IPS DF 19.7 (cell line): Measurements from ENCODE around the gene TLR8.
"Not testable (repeated sequence)": the region's sequence is repeated elsewhere in the genome, so short reads cannot be mapped to it uniquely, and the experiment has no call there.

Source experiments
- DNase-seq: peaks from one replicate; pipeline ENCODE4 v3.0.0-alpha.2; 2013; ENCODE audit warnings: low read depth, low spot score

Gene TLR8

DNA sequence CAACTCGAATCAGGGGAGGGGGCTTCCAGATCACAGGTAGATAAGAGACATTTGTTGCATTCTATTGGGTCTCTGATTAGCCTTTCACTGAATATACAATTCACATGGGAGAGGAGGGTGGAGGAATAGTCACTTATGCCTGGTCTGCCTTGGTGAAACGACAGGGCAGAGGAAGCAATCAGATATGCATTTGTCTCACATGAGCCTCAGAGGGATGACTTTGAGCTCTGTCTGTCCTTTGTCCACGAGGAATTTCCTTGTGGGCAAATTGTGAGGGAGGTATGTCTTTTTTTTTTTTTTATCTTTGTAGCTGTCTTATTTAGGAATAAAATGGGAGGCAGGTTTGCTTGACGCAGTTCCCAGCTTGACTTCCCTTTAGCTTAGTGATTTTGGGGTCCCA is 40.0 kb downstream of the TLR8 start:
- DNase-seq = no peak

DNA sequence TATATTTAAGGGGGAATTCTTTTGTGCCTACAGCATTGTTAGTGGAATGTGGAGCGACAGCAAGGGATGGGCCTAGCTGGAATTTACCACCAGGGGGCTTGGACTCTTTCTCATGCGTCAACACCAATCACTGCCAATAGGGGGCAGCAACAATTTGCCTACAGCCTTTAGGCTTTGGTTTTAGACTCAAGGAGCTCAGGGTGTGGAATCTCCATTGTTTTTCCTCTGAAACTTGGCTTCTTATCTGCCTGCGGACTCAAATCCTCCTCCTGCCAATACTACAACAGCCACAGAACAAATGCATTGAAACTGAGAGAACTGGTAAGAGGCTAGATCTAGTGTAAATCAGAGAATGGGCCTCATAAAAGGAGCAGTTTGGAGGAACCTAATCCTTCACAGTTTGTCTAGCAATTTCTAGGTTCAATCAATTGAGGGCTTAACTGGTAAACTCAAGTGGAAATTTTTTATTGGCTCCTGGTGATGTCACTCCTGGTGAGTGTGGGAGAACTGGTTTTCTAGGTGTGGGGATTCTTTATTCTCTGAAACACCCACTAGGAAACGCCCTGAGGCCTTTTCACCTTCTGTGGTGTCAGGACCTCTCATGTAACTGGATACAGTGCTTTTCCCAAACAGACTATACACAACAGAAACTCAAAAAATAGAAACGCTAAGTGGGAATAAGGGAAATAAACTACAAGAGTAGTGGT is 40.6 kb downstream of the TLR8 start:
- DNase-seq = peak; percentile 54

DNA sequence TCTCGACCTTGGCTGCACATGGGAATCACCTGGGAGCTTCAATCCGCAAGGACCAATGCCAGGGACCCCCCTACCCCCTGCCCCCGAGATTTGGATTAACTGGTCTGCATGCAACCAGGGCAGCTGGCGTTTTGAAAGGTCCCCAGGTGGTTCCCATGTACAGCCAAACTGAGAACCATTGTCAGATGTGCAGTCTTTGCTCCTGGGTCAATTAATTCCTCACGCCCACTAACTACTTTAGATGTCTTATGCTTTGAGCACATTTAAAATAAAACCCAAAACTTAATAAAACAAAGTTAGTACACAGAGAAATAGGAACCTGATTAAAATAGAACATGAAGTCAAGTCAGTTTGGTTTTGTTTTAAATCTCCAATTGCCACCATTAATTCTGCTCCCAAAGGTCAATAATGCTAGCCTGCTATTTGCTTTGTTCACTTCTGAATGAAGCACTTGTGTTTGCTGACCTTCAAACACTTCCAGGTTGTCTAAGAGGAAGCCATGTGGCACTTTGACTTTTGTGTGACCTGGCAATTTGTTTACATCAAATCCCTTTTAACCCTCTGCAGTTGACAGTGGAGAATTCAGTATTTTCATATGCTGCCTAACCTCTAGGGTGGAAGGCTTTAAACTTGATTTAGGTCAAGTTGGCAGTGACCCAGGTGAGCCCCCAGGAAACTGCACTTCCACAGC is 41.3 kb downstream of the TLR8 start:
- DNase-seq = no peak

DNA sequence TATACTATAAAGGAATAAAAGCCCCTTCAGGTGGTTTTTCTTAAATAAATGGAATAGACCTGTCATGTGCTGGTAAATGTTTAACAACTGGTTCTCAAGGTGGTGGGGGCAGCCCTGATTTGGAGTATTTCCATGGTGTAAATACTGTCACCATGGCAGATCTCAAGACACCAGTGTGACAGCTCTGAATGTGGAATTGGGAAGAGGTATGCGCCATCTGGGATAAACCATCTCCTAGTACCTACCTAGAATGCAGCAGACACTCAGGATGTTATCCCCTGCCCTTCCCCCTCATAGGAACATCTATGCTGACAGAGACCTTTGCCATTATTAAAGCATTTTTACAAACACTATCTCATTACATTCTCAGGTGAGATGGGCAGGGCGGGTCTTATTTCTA is 42.1 kb downstream of the TLR8 start:
- DNase-seq = no peak

DNA sequence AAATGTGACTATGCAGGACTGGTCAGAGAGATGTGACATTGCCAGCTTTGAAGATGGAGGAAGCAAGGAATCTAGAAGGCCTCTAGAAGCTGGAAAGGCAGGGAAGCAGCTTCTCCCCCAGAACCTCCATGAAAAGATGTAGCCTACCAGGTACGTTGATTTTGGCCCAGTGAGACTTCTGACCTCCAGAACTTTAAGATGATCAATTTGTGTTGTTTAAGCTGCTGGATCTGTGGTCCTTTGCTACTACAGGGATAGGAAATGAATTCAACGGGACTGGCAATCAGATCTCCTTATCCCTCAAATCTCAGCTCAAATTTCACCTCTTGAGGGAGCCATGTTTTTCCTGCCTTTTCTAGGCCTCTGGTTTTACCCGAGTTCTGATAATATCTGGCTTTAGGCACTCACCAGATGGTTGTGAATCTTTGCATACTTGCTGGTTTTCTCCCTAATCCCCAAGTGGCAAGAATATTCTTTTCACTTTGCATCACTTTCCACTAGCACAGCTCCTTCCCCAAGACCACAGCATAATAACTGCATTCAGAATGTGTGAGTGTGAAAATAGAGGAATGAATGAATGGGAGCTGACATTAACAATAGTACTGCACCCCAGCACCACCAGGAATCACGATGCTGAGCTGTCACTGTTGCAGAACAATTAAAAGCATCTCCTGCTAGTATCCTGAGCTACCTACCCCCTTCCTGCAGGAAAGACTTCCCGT is 42.9 kb downstream of the TLR8 start:
- no peak for DNase-seq

DNA sequence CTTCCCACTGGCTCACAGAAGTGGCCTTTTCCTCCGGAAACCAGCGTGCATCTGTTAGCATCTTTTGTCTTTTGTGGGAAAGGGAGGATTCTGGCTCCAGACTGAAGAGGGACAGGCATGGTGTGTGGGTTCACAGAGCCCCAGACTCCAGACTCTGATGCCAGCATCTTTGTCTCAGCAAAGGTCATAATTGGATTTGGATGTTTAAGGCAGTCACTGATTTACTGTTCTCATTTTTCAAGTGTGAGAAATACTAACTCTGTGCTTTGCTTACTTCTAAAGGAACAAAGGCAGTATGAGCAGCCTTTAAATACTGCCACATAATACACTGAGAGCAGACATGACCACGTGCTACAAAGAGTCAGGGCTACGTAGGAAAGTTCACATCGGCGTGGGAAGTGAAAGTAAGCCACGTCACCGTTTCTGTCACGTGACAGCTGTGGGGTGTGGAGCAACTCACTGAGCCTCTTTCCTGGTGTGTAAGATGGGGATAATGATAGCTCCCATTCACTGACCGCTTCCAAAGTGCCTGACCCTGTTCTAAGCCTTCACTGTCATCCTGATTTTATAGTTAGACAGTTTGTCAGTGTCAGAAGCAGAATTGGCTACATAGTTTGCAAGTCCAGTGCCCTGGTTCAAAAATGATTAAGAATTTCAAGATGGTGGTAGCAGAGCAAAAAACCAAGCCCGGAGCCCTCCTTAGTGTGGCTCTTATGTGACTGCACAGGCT is 43.7 kb downstream of the TLR8 start:
- no peak for DNase-seq

DNA sequence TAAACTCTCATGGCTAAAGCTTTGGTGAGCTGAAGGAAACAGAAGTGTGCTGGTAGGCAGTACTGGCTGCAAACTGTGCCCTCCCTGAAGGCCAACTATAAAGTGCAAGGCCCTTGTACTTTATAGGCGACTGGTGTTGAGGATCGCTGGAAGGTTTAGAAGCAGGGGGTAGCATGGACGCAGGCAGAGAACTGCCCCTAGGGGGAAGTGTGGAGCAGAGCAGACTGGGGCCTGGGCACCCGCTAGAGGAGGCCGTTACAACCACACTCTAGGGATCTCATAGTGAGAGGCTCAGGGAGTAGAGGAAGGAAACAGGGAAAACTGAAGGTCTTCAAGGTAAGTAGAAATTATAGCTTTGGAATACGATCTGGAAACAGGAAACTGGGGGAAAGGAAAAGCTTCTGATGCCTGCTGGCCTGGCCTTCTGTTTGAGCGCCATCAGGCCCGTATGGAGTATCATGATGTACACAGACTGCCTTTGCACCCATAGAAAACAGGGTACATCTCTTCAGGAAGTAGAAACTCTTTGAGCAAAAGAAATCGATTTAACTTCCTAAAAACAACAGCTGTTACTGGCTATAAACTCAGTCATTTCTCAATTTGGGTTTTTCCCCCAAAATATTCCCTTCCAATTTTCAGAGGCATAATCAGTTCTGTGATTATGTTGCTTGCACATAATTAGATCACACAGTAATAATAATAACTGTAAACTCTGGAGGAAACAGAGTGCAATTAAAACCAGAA is 44.6 kb downstream of the TLR8 start:
- DNase-seq = no peak

- DNase-seq = no peak
Measured at GRCh38 chrX:12951595-12951975, 45.2 kb downstream of the TLR8 start.

GRCh38 chrX:12953420-12953819 is 47.0 kb downstream of the TLR8 start:
- DNase-seq = no peak

GRCh38 chrX:12954376-12954775 is 48.0 kb downstream of the TLR8 start:
- no peak for DNase-seq

- no peak for DNase-seq
Measured at GRCh38 chrX:12954981-12955380, 48.6 kb downstream of the TLR8 start.

DNA sequence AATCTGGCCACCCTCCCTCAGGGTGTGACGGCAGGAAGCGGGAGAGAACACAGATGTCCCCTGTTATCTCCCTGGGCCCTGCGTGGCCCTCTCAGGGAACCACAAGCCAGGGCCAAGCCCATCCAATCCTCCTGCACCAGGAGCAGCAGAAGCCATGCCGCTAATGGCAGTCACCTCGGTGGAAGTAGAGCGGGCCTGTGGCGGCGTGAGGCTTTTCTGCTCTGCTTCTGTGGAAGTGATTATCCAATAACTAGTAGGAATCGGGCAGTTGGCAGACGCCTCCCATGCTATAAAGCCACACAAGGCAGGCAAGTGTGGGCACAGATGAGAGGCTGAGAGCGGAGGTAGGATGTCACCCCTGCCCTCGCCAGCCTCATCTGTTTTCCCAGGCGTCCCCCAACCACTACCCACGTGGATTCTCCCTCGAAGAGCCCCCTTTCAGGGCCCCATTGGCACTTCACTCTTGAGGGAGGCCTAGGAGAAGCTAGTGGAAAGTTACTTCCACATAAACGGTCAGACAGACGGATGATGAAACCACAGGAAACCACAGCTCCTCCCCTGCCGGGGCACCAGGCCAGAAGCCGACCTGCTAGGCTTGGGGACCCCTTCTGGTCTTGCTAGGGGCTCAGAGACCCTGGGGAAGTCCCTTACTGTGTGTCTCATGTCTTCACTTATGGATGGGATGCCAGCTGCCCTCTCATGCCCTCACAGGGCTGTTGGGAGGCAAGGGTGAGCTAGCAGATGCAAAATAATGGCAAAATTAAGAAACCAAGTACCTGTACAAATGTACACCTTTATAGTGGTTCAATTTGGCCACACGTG is 49.7 kb downstream of the TLR8 start:
- no peak for DNase-seq

DNA sequence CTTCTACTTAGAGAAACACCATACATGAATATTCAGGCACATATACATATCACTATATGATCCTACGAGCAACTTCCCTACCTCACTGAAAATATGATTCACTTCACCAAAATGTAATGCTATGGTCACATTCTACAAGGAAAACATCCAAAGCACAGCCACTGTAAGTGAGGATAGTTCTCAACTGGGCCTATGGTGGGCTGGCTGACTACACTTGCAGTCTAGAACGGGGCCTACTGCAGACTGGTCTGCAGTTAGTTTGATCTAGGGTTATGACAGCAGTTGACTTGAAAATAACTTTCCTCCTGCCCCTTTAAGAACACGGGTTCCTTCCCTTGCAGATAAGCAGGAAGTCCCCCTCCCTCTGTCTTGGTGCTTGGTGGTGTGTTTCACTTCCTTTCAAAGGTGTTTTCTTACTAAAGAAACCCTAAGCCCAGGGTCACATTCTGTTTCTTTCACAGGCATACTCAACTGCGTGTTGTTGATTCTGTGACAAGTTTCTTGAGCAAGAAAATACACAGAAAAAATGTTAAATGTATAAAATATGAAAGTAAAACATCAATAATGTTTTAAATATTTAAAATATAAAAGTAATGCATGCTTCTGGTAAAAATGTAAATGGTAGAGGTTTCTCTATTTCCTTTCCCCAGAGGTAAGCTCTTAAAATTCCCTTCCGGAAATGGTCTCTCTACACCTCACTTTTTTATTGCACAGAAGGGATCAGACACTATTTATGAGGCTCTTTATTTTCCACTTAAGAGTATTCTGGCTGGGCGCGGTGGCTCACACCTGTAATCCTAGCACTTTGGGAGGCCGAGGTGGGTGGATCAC is 50.5 kb downstream of the TLR8 start:
- DNase-seq = no peak

GRCh38 chrX:12958059-12958458 is 51.6 kb downstream of the TLR8 start:
- DNase-seq = no peak

- no peak for DNase-seq
Measured at GRCh38 chrX:12958461-12958860, 52.0 kb downstream of the TLR8 start.

DNA sequence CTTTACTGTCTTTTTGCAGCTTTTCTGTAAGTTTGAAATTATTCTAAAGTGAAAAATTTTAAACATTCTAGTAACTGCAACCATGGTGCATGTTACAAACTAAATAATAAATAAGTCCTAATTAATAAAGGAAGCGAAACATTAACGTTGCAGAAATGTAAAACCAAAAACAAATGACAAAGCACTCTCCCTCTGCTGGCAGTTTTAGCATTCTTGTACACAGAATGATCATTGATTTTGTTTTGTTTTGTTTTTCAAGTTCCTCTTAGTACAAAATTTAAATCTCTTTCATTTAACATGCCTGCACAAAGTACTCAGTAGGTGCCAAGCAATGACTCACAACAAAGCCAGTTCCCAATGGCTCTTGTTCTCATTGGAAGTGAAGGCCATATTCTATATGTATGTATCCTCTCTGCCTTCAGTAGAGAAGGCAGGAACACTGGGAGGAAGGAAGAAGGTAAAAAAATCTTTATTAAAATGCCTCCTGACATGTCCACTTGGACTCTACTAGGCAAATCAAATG is 54.8 kb downstream of the TLR8 start:
- DNase-seq = no peak

DNA sequence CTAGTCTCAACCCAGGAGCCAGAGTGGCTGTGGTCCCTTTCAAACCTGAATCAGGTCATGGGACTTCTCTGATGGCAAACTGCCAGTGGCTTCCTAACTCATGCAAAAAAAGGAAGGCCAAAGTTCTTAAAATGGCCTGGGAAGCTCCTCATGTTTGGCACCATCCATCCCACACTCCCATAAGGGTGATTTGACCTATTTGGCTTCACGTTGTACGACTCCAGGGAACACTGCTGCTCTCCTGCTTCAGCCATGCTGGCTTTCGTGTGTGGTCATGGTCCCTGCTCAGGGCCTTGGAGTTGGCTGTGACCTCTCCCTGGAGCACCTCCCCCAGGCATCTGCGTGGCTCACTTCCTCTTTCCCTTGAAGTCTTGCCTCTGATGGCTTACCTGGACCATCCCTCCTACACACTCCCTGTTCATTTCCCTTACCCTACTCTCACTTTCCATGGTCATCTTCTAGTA is 55.7 kb downstream of the TLR8 start:
- no peak for DNase-seq

DNA sequence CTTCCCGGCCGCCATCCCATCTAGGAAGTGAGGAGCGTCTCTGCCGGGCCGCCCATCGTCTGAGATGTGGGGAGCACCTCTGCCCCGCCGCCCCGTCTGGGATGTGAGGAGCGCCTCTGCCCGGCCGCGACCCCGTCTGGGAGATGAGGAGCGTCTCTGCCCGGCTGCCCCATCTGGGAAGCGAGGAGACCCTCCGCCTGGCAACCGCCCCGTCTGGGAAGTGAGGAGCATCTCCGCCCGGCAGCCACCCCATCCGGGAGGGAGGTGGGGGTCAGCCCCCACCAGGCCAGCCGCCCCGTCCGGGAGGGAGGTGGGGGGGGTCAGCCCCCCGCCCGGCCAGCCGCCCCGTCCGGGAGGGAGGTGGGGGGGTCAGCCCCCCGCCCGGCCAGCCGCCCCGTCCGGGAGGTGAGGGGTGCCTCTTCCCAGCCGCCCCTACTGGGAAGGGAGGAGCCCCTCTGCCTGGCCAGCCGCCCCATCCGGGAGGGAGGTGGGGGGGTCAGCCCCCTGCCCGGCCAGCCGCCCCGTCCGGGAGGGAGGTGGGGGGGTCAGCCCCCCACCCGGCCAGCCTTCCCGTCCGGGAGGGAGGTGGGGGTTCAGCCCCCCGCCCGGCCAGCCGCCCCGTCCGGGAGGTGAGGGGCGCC is 56.9 kb downstream of the TLR8 start:
- not testable (repeated sequence) for DNase-seq
